ENCODE results near the gene THAP7.

THAP7 gene

DNA sequence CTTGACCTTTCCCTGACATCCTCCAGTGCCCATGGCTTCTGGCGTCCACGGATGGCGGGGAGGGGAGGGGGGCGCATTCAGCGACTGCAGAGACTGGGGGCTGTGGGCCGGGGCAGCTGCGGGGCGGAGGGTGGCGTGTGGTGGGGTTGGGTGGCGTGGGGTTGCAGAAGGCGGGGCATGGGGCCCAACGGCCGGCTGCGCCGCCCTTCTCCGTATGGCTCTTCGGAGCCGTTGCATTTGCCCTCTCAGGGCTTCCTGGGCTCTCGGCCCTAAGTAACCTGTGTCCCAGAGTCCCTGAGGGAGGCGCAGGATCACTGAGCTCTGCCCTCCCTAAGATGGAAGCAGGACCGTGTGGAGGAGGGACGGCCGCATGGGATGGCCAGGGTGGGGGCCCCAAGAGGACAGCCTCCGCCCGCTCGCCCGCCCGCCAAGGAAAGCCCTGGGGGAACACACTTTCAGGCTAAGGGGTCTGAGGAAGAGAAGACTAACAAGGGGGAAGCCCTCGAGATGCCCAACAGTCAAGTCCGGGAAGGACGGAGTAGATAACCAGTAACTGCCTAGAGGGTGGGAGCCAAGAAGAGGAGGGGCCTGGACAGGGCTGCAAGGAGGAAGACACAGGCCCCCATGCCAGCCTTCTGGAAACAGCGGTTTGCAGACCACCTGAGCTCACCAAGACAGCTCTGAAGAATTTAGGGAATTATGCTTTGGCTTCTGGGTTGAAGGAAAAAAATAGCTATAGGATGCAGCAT is 44.1 kb downstream of the THAP7 start:
- Histone ChIP-seq H4K20me1 (ENCODE audit: insufficient read depth, low read length) (peaks cover 23% of the 10 kb centered on the region; the same call in 1 of the 2 replicates), H3K27me3 (ENCODE audit: insufficient read depth, low read length, poor library complexity) (peaks cover 2% of the 10 kb centered on the region), H3K4me2 (ENCODE audit: insufficient read depth, low read length) (no peak overlapping the region), H3K9ac (ENCODE audit: low read depth, low read length) (no peak overlapping the region), H3K79me2 (ENCODE audit: insufficient read depth, low read length) (no peaks in the 10 kb centered on the region), H3K36me3 (ENCODE audit: insufficient read depth, low read length) (peaks cover 13% of the 10 kb centered on the region), H2AFZ (ENCODE audit: low read depth, low read length) (no peak overlapping the region), H3K4me1 (ENCODE audit: insufficient read depth, low read length) (peaks cover 3% of the 10 kb centered on the region; the same call in 1 of the 2 replicates), H3K9me3 (ENCODE audit: insufficient read depth, low read length, severe bottlenecking) (no peaks in the 10 kb centered on the region), H3K27ac (ENCODE audit: low read length) (no peak overlapping the region), H3K4me3 (ENCODE audit: low read depth in 1 of 2, low read length in 2 of 2) (no peak overlapping the region)
- ATAC-seq (ENCODE audit: insufficient read depth, low read depth) (no peak), DNase-seq (no peak)
- TF ChIP-seq CTCF (IDR thresholded peaks at IDR 0.05; ENCODE audit: borderline replicate concordance, extremely low read depth, low read length, poor library complexity, severe bottlenecking) (no peak), EZH2 (IDR thresholded peaks at IDR 0.05; ENCODE audit: borderline replicate concordance, low read depth, low read length, severe bottlenecking) (no peak)

DNA sequence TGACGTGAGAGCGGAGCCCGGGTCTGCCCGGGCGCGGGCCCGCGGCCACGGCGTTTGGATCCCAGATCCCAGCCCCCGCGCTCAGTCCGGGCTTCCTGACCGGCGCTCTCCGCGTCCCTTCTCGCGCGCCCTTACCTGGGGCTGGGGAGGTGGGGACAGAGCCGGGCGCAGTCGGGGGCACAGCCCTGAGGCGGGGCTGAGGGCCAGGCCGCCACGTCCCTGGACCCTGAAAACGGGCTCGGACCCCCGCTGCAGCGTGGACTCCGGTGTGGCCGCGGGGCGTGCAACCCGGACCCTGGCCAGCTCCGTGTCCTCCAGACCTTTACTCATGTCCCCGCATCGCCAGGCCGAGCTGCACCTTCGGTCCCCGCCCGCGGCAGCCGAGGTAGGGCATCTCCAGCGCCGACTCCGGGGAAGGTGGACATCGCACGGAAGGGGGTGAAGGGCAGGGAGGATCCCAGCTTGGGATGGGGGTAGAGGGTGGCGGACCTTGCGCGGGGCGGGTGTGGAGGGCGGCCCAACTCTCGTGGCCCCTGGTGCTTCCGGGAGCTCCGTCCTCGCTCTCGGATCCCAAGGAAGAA is 44.7 kb downstream of the THAP7 start:
- TF ChIP-seq CTCF (IDR thresholded peaks at IDR 0.05; ENCODE audit: borderline replicate concordance, extremely low read depth, low read length, poor library complexity, severe bottlenecking), result no peak
- no peak for TF ChIP-seq EZH2 (IDR thresholded peaks at IDR 0.05; ENCODE audit: borderline replicate concordance, low read depth, low read length, severe bottlenecking)
- peaks cover 19% of the 10 kb centered on the region for H3K36me3 ChIP-seq (ENCODE audit: insufficient read depth, low read length)
- ATAC-seq (ENCODE audit: insufficient read depth, low read depth) (no peak), DNase-seq (no peak)
- H3K9me3 ChIP-seq (ENCODE audit: insufficient read depth, low read length, severe bottlenecking), result no peaks in the 10 kb centered on the region
- H3K4me2 ChIP-seq (ENCODE audit: insufficient read depth, low read length), result no peak overlapping the region
- no peaks in the 10 kb centered on the region for H3K27me3 ChIP-seq (ENCODE audit: insufficient read depth, low read length, poor library complexity)
- no peak overlapping the region for H2AFZ ChIP-seq (ENCODE audit: low read depth, low read length)
- peaks cover 3% of the 10 kb centered on the region; the same call in 1 of the 2 replicates for H3K4me1 ChIP-seq (ENCODE audit: insufficient read depth, low read length)
- no peak overlapping the region for H3K27ac ChIP-seq (ENCODE audit: low read length)
- H3K9ac ChIP-seq (ENCODE audit: low read depth, low read length), result no peak overlapping the region
- no peak overlapping the region for H3K4me3 ChIP-seq (ENCODE audit: low read depth in 1 of 2, low read length in 2 of 2)
- H3K79me2 ChIP-seq (ENCODE audit: insufficient read depth, low read length), result no peaks in the 10 kb centered on the region
- peaks cover 29% of the 10 kb centered on the region; the same call in 1 of the 2 replicates for H4K20me1 ChIP-seq (ENCODE audit: insufficient read depth, low read length)

DNA sequence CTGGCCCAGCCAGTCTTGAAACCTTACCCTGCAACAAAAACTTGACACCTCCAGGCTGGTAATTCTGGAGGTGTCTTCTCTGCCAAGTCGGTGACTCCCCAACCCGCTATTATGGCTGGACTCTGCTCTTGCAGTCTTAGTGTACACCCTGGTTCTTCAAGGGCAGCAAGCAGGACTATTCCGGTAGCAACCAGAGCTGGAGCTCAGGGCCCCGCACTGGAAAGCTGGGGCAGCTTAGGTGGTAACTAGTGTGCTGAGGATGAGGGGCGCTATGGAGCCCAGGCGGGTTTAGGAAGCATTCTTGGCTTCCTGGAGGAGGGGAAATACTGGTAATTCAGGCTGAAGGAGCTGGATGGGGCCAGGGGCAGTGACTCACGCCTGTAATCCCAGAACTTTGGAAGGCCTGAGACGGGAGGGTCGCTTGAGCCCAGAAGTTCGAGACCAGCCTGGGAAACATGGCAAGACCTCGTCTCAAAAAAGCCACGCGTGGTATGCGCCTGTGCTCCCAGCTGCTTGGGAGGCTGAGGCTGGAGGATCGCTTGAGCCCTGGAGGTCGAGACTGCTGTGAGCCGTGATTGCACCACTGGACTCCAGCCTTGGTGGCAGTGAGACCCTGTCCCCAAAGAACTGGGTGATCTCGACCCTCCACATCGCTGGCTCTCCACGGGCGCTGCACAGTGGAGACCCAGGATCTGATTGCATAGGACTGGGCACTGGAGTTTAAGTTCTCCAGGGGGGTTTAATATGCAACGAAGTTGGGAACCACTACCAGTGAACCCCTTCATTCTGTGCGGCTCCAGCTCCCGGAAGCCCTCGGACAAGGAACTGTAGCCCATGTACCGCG is 45.4 kb downstream of the THAP7 start:
- DNase-seq (no peak), ATAC-seq (ENCODE audit: insufficient read depth, low read depth) (no peak; the same call in 2 of the 3 replicates)
- no peaks in the 10 kb centered on the region for H3K27me3 ChIP-seq (ENCODE audit: insufficient read depth, low read length, poor library complexity)
- H4K20me1 ChIP-seq (ENCODE audit: insufficient read depth, low read length), result peaks cover 37% of the 10 kb centered on the region
- H3K9me3 ChIP-seq (ENCODE audit: insufficient read depth, low read length, severe bottlenecking), result no peaks in the 10 kb centered on the region
- no peaks in the 10 kb centered on the region for H3K4me1 ChIP-seq (ENCODE audit: insufficient read depth, low read length)
- peaks cover 26% of the 10 kb centered on the region for H3K36me3 ChIP-seq (ENCODE audit: insufficient read depth, low read length)
- TF ChIP-seq CTCF (IDR thresholded peaks at IDR 0.05; ENCODE audit: borderline replicate concordance, extremely low read depth, low read length, poor library complexity, severe bottlenecking) (no peak), EZH2 (IDR thresholded peaks at IDR 0.05; ENCODE audit: borderline replicate concordance, low read depth, low read length, severe bottlenecking) (no peak)
- no peak overlapping the region for H3K4me2 ChIP-seq (ENCODE audit: insufficient read depth, low read length)
- H2AFZ ChIP-seq (ENCODE audit: low read depth, low read length), result no peak overlapping the region
- no peak overlapping the region for H3K4me3 ChIP-seq (ENCODE audit: low read depth in 1 of 2, low read length in 2 of 2)
- H3K9ac ChIP-seq (ENCODE audit: low read depth, low read length), result no peak overlapping the region
- H3K27ac ChIP-seq (ENCODE audit: low read length), result no peak overlapping the region
- H3K79me2 ChIP-seq (ENCODE audit: insufficient read depth, low read length), result peaks cover 5% of the 10 kb centered on the region

All from DND-41 (cell line).